Measurements from ENCODE around the gene ADAMTS14. TPM values are rescaled to one million over a fixed set of nuclear protein-coding genes. Genes with fewer than 3 reads are reported as not detected.

ADAMTS14 gene
- total RNA-seq, 2 experiments from 2014 or later, result 0.03 TPM; not detected in 1

DNA sequence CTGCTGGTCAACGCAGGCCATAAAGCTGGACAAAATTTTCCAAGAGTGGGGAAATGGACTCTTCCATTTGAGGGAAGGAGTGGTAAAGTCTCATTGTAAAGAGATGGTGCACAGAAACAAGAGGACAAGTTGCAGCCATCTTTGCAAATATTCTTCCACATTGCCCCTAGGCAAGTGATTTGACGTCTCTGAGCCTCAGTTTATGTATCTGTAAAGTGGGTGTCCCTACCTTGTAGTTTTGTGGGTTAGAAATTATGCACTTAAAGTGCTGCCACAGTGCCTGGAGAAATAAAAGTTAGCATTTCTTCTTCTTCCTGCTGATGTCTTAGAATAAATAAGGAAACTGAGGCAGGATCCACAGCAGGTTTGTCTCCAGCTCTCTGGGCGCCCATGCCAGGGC, 12.1 kb downstream of the ADAMTS14 start:
- no peaks in the 10 kb centered on the region for H3K36me3 ChIP-seq (ENCODE audit: insufficient read depth, low read length)
- TF ChIP-seq EZH2phosphoT487 (IDR thresholded peaks at IDR 0.05; ENCODE audit: borderline replicate concordance, low read depth, low read length), result no peak
- TF ChIP-seq, protein P1, sequence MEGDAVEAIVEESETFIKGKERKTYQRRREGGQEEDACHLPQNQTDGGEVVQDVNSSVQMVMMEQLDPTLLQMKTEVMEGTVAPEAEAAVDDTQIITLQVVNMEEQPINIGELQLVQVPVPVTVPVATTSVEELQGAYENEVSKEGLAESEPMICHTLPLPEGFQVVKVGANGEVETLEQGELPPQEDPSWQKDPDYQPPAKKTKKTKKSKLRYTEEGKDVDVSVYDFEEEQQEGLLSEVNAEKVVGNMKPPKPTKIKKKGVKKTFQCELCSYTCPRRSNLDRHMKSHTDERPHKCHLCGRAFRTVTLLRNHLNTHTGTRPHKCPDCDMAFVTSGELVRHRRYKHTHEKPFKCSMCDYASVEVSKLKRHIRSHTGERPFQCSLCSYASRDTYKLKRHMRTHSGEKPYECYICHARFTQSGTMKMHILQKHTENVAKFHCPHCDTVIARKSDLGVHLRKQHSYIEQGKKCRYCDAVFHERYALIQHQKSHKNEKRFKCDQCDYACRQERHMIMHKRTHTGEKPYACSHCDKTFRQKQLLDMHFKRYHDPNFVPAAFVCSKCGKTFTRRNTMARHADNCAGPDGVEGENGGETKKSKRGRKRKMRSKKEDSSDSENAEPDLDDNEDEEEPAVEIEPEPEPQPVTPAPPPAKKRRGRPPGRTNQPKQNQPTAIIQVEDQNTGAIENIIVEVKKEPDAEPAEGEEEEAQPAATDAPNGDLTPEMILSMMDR (conservative IDR thresholded peaks at IDR 0.05; ENCODE audit: low read length), result no peak
- intact Hi-C loops (cut with micrococcal nuclease; ENCODE audit: unreplicated experiment), result no loop called here
- CTCF ChIA-PET (ENCODE audit: unreplicated experiment), result no interaction called here
- H3K4me3 ChIP-seq (ENCODE audit: low read depth, low read length, poor library complexity, severe bottlenecking), result no peak overlapping the region
- no peak overlapping the region for H3K27ac ChIP-seq (ENCODE audit: low read depth, low read length, poor library complexity, severe bottlenecking)
- no peaks in the 10 kb centered on the region for H3K79me2 ChIP-seq (ENCODE audit: insufficient read depth, low read depth, low read length)
- DNase-seq (ENCODE audit: low spot score), result no peak
- POLR2A ChIA-PET, result no interaction called here
- H3K9me3 ChIP-seq (ENCODE audit: low read length), result no peaks in the 10 kb centered on the region
- no TSS peak for BruUV-seq (replicated peaks)
- H4K20me1 ChIP-seq (ENCODE audit: insufficient read depth, low read length), result no peaks in the 10 kb centered on the region
- H3K4me1 ChIP-seq (ENCODE audit: insufficient read depth, low read length, poor library complexity, severe bottlenecking), result no peaks in the 10 kb centered on the region
- no peaks in the 10 kb centered on the region for H3K9me2 ChIP-seq (ENCODE audit: insufficient read depth, low read length)
- H2AFZ ChIP-seq (ENCODE audit: low read length), result no peak overlapping the region
- H3K4me2 ChIP-seq (ENCODE audit: low read length), result no peak overlapping the region

DNA sequence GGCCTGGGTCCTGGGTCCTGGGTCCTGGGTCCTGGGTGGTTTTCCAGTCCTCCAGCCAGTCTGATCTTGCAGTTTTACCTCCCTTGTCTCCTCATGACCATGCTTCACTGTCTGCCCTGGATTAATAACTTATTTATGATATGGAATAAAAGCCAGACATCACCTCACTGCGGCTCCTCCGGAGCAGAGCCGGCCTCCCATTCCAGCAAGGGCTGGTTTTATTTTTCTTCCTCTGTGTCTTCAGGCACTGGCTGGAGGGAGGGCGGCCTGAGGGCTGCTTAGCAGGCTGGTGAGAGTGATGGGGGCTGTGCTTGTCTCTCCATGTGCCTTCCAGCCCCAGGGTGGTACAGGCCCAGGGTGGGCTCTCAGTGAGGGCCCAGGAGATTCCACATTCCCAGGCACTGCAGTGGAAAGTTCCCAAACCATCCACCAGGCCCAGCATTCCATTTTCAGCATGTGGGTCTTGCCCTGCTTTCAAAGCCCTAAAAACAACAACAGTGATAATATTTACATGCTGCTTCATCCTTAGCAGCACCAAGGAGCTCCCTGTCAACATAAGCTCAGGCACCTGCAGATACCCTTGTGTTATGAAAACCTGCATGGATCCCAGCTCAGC, 12.6 kb downstream of the ADAMTS14 start:
- DNase-seq (ENCODE audit: low spot score), result no peak
- ChIA-PET POLR2A (no interaction called here), CTCF (ENCODE audit: unreplicated experiment) (interaction anchor here (0.5 kb wide), 1 partner anchor 65 kb away, joined by 3 read pairs; no protein-coding TSS in a partner anchor)
- TF ChIP-seq, protein P1 (conservative IDR thresholded peaks at IDR 0.05; ENCODE audit: low read length), result no peak
- TF ChIP-seq EZH2phosphoT487 (IDR thresholded peaks at IDR 0.05; ENCODE audit: borderline replicate concordance, low read depth, low read length), result no peak
- no TSS peak for BruUV-seq (replicated peaks)
- H3K9me3 ChIP-seq (ENCODE audit: low read length), result no peaks in the 10 kb centered on the region
- no peaks in the 10 kb centered on the region for H3K4me1 ChIP-seq (ENCODE audit: insufficient read depth, low read length, poor library complexity, severe bottlenecking)
- no peaks in the 10 kb centered on the region for H3K79me2 ChIP-seq (ENCODE audit: insufficient read depth, low read depth, low read length)
- H3K4me3 ChIP-seq (ENCODE audit: low read depth, low read length, poor library complexity, severe bottlenecking), result no peak overlapping the region
- H2AFZ ChIP-seq (ENCODE audit: low read length), result no peak overlapping the region
- no peak overlapping the region for H3K4me2 ChIP-seq (ENCODE audit: low read length)
- H3K27ac ChIP-seq (ENCODE audit: low read depth, low read length, poor library complexity, severe bottlenecking), result no peak overlapping the region
- no peaks in the 10 kb centered on the region for H3K36me3 ChIP-seq (ENCODE audit: insufficient read depth, low read length)
- intact Hi-C loops (cut with micrococcal nuclease; ENCODE audit: unreplicated experiment), result no loop called here
- H3K9me2 ChIP-seq (ENCODE audit: insufficient read depth, low read length), result no peaks in the 10 kb centered on the region
- no peaks in the 10 kb centered on the region for H4K20me1 ChIP-seq (ENCODE audit: insufficient read depth, low read length)

DNA sequence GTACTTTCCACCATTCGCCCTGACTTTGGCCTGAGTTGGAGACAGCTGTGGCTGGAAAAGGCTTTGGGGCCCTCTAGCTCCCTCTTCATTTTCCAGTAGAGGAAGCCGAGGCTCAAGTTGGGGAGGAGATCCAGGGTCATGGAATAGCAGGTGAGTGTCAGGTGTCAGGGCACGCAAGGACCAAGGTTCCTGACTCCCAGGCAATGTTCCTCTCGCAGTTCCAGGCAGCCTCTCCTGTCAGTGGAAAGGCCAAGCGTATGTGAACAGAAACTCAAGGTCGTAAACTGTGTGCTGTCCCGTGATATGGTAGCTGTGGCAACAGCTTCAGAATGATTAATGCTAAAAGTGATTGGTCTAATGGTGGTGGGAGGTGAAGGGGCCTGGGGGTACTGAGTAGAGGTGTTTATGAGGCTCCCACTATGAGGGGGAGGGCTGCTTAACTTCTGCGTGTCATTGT, 13.2 kb downstream of the ADAMTS14 start:
- Histone ChIP-seq H3K9me2 (ENCODE audit: insufficient read depth, low read length) (no peaks in the 10 kb centered on the region), H3K4me1 (ENCODE audit: insufficient read depth, low read length, poor library complexity, severe bottlenecking) (no peaks in the 10 kb centered on the region), H3K36me3 (ENCODE audit: insufficient read depth, low read length) (no peaks in the 10 kb centered on the region), H3K79me2 (ENCODE audit: insufficient read depth, low read depth, low read length) (no peaks in the 10 kb centered on the region), H4K20me1 (ENCODE audit: insufficient read depth, low read length) (no peaks in the 10 kb centered on the region), H3K4me3 (ENCODE audit: low read depth, low read length, poor library complexity, severe bottlenecking) (no peak overlapping the region), H2AFZ (ENCODE audit: low read length) (no peak overlapping the region), H3K9me3 (ENCODE audit: low read length) (no peaks in the 10 kb centered on the region), H3K4me2 (ENCODE audit: low read length) (no peak overlapping the region), H3K27ac (ENCODE audit: low read depth, low read length, poor library complexity, severe bottlenecking) (no peak overlapping the region)
- no TSS peak for BruUV-seq (replicated peaks)
- ChIA-PET CTCF (ENCODE audit: unreplicated experiment) (interaction anchor here (0.5 kb wide), 1 partner anchor 64 kb away, joined by 3 read pairs; no protein-coding TSS in a partner anchor), POLR2A (no interaction called here)
- TF ChIP-seq, protein P1 (conservative IDR thresholded peaks at IDR 0.05; ENCODE audit: low read length), result no peak
- TF ChIP-seq EZH2phosphoT487 (IDR thresholded peaks at IDR 0.05; ENCODE audit: borderline replicate concordance, low read depth, low read length), result no peak
- no peak for DNase-seq (ENCODE audit: low spot score)
- intact Hi-C loops (cut with micrococcal nuclease; ENCODE audit: unreplicated experiment), result no loop called here

Measured in OCI-LY7 (cell line).